CD4-positive, alpha-beta T cell treated with Interleukin-1 beta for 1 hour (primary cell): Measurements from ENCODE around the gene CGB3.
"Not testable (repeated sequence)": the region's sequence is repeated elsewhere in the genome, so short reads cannot be mapped to it uniquely, and the experiment has no call there.

Source experiments
- DNase-seq, 2 donors: peaks; one replicate each; pipeline ENCODE4 v3.0.0-alpha.2; 2020 to 2022

Gene CGB3

DNA sequence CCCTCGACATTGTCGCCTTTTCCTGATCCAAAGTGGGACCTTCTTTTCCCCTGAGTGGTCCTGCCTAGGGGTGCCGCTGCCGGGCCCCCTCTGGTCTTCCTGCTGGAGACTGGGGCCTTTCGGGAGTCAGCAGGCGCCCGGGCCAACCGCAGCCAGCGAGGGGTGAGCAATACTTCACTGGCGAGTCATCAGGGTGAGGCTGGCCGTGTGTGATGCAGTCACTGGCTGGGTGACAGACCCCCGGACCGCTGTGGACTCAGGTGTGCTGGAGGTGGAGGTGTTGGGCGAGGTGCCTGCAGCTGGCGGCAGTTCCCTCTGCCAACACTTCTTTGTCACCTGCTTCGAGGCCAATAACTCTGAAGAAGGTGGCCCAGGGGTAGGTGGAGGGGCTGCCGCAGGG lies 18.0 kb upstream of the CGB3 start:
- no peak for DNase-seq

DNA sequence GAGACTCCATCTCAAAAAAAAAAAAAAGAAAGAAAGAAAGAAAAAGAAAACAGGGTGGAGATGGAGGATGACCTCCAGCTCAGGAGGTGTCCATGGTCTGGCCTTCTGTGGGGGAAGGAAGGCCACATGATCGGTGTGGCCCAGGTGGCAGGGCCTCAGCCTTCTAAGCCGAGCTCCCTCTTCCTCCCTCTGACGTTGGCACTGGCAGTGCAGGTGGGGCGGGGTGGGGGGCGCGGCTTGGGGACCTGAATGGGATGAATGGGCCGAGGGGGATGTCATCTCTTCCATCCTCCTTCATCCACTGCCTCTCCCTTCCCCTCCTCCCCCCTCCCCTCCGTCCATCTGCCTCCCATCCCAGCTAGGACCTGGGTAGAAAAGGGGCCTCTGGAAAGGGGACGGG lies 15.6 kb upstream of the CGB3 start:
- DNase-seq: not testable (repeated sequence)

DNA sequence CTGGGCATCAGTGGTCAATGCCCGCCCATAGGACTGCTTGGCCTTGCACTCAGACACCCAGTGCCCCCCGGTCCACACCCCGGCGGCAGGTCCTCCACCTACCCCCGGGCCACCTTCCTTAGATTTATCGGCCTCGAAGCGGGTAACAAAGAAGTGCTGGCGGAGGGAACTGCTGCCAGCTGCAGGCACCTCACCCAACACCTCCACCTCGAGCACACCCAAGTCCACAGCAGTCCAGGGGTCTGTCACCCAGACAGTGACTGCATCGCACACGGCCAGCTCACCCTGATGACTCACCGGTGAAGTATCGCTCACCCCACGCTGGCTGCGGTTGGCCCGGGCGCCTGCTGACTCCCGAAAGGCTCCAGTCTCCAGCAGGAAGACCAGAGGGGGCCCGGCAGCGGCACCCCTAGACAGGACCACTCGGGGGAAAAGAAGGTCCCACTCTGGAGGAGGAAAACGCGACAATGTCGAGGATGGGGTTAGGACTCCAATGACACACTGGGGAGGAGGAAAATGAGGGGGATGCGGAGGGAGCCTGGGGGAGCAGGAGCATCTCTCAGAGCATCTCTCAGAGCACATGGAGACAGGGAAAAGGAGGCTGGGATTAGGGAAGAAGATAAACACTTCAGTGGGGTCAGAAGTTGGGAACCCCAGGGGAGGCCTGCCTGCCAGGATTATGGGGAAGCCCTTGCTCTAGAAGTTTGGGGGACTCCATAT lies 14.6 kb upstream of the CGB3 start:
- not testable (repeated sequence) for DNase-seq

DNA sequence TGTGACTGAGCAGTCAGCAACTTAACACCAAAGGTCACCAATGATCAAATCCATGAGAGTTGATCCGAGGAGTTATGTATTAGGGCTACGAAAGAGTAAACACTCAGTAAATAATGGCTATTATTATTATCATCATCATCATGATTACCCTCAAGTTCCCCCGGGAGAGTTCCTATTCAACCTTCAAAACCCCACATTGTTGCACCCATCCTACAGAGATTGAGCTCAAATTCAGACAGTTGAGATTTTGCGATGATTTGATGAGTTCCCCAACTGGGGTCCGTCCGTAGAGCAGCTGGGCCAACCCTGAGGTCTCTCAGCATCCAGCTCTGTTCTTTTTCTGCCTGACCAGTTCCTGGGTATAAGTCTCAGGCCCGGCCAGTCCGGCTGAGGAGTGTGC lies 14.0 kb upstream of the CGB3 start:
- not testable (repeated sequence) for DNase-seq

DNA sequence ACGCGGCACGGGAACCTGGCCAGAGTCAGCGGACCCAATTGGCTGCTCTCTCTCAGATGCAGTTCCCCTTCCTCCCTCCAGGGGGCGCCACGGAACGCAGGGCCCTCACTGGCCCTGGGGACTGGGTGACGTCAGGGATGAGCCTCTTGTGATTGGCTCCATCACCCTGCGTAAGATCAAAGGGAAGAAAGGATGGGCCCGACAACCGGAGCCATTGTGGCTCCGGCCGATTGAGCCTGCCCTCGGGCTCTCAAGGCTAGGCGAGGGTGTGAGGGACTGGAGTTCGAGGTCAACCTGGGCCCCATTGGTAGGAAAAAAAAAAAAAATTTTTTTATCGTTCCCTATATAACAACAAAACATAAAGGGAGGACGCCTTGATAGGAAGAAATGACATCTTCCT lies 12.7 kb upstream of the CGB3 start, which contains the start of gene CGB1:
Gene CGB1, minus strand, starts transcription at position 81 of the 400 bp plus-strand sequence. CDS start 184 bp downstream, outside the sequence.
- DNase-seq: peak in 1 of 2 donors; percentile 26

DNA sequence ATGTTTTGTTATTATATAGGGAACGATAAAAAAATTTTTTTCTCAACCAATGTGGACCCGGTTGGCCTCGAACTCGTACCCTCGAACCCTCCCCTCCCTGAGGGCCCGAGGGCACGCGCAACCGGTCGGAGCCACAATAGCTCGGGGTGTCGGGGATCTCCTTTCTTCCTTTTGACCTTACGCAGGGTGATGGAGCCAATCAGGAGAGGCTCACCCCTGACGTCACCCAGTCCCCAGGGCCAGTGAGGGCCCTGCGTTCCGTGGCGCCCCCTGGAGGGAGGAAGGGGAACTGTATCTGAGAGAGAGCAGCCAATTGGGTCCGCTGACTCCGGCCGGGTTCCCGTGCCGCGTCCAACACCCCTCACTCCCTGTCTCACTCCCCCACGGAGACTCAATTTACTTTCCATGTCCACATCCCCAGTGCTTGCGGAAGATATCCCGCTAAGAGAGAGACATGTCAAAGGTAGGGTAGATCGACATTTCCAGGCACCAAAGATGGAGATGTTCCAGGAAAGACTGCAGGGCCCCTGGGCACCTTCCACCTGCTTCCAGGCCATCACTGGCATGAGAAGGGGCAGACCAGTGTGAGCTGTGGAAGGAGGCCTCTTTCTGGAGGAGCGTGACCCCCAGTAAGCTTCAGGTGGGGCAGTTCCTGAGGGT lies 7.6 kb upstream of the CGB3 start, which contains the start of gene CGB2:
Gene CGB2, plus strand, starts transcription at position 249 of the 660 bp plus-strand sequence. Its CDS starts 206 bp downstream, at position 455.
- peak; percentile 54 to 64 for DNase-seq

DNA sequence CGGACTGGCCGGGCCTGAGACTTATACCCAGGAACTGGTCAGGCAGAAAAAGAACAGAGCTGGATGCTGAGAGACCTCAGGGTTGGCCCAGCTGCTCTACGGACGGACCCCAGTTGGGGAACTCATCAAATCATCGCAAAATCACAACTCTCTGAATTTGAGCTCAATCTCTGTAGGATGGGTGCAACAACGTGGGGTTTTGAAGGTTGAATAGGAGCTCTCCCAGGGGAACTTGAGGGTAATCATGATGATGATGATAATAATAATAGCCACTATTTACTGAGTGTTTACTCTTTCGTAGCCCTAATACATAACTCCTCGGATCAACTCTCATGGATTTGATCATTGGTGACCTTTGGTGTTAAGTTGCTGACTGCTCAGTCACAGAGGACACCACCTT lies 6.2 kb upstream of the CGB3 start:
- not testable (repeated sequence) for DNase-seq

DNA sequence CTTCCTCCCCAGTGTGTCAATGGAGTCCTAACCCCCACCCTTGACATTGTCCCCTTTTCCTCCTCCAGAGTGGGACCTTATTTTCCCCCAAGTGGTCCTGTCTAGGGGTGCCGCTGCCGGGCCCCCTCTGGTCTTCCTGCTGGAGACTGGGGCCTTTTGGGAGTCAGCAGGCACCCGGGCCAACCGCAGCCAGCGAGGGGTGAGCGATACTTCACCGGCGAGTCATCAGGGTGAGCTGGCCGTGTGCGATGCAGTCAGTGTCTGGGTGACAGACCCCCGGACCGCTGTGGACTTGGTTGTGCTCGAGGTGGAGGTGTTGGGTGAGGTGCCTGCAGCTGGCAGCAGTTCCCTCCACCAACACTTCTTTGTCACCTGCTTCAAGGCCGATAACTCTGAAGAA lies 5.6 kb upstream of the CGB3 start:
- DNase-seq: not testable (repeated sequence)

DNA sequence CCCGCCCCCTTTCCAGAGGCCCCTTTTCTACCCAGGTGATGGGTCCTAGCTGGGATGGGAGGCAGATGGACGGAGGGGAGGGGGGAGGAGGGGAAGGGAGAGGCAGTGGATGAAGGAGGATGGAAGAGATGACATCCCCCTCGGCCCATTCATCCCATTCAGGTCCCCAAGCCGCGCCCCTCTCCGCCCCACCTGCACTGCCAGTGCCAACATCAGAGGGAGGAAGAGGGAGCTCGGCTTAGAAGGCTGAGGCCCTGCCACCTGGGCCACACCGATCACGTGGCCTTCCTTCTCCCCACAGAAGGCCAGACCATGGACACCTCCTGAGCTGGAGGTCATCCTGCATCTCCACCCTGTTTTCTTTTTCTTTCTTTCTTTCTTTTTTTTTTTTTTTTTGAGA lies 4.6 kb upstream of the CGB3 start:
- DNase-seq: not testable (repeated sequence)

DNA sequence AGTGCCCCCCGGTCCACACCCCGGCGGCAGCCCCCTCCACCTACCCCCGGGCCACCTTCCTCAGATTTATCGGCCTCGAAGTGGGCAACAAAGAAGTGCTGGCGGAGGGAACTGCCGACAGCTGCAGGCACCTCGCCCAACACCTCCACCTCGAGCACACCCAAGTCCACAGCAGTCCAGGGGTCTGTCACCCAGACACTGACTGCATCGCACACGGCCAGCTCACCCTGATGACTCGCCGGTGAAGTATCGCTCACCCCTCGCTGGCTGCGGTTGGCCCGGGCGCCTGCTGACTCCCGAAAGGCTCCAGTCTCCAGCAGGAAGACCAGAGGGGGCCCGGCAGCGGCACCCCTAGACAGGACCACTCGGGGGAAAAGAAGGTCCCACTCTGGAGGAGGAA lies 1.5 kb upstream of the CGB3 start:
- DNase-seq: not testable (repeated sequence)

DNA sequence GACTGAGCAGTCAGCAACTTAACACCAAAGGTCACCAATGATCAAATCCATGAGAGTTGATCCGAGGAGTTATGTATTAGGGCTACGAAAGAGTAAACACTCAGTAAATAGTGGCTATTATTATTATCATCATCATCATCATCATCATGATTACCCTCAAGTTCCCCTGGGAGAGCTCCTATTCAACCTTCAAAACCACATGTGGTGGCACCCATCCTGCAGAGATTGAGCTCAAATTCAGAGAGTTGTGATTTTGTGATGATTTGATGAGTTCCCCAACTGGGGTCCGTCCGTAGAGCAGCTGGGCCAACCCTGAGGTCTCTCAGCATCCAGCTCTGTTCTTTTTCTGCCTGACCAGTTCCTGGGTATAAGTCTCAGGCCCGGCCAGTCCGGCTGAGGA lies 955 bp upstream of the CGB3 start:
- DNase-seq: not testable (repeated sequence)

DNA sequence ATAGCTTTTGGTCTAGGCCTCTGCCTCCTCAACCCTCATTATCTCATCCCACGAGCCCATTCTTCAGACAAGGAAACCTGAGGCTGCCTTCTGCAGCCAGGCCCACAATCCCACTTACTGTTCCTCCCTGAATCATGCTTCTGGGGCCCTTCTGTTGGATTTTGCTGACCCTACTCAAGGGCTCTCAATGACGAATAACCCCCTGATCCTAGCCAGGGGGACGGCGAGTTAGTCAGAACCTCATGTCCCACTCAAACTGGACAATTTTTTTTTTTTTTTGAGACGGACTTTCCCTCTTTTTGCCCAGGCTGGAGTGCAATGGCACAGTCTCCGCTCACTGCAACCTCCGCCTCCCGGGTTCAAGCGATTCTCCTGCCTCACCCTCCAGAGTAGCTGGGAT lies 2.0 kb downstream of the CGB3 start:
- DNase-seq: no peak

DNA sequence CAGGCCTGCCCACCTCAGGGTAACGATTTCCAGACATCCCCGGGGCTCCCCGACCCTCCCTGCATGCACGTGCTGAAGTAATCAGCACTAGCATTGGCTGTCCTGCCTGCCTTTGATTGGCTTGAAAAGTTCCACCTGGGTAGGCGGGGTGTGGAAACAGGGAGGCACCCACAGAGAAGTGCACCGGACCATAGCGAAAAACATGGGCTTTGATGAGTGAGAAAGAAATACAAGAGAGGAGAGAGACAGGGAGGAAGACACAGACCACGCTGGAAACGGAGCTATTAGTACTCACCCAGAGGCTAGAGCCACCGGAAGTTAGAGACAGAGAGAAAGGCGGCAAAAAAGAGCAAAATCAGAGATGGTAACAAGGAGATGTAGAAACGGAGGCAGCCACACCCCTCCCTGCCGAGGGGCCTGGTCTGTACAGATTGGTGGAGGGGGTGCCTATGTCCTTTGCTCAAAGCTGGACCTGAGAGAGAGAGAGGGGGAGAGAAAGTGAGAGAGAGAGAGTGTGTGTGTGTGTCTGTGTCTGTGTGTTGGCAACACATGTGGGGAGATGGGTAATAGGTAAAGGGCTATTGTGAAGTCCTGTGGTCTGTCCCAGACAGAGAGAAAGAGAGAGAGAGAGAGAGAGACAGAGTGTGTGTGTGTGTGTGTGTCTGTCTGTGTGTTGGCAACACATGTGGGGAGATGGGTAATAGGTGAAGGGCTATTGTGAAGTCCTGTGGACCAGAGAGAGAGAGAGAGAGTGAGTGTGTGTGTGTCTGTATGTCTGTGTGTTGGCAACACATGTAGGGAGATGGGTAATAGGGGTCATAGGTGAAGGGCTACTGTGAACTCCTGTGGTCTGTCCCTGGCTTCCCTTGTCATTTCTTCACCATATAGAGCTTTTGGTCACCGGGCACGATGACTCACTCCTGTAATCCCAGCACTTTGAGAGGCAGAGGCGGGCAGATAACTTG lies 2.9 kb downstream of the CGB3 start:
- no peak for DNase-seq

DNA sequence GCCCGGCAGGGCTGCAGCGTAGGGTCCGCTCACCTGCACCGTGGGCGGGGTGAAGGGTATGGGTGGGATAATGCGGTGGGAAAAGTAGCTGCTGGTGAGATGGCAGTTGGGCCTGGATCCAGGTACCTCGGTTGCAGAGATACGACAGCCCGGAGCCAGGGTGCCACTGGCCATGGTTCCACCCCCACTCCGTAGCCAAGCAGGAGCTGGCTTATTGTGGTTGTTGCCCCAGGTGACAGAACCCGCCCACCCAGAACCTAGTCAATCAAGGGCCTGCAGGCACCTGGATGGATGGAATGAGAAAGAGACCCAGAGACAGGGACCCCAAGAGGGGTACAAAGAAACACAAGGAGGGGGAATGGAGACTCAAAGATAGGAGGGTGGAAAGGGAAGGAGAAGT lies 3.8 kb downstream of the CGB3 start:
- DNase-seq: no peak

DNA sequence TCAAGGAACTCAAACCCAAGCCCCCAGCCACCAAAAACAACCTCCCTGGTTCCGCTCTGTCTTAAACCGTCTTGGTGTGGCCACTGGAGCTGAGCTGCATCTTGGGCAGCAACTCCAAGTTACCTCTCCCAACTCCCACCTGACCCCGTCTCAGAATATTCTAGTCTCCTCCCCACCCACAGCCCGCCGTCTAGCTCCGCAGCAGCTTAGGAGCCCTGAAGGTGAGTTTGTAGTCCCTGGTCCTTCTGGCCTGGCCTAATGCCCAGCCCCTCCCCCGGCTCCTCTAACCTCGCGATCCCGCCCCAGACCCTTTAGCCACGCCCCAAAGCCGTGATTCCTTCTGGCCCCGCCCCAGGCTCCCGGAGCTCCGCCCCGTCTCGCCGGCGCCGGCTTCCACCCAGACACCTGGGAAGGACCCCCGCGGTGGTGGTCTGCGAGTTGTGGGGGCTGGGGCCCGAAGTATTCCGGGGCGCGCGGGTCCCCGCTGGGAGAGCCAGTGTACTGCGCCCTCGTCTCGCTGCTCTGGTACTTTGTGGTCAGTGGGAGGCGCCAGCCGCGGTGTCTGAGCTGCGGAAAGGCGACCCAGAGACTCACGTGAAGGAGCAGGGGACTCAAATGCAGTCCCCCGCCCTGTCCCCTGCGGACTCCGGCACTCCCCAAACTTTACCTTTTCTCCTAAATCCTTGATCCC lies 4.7 kb downstream of the CGB3 start:
- peak; percentile 70 for DNase-seq

DNA sequence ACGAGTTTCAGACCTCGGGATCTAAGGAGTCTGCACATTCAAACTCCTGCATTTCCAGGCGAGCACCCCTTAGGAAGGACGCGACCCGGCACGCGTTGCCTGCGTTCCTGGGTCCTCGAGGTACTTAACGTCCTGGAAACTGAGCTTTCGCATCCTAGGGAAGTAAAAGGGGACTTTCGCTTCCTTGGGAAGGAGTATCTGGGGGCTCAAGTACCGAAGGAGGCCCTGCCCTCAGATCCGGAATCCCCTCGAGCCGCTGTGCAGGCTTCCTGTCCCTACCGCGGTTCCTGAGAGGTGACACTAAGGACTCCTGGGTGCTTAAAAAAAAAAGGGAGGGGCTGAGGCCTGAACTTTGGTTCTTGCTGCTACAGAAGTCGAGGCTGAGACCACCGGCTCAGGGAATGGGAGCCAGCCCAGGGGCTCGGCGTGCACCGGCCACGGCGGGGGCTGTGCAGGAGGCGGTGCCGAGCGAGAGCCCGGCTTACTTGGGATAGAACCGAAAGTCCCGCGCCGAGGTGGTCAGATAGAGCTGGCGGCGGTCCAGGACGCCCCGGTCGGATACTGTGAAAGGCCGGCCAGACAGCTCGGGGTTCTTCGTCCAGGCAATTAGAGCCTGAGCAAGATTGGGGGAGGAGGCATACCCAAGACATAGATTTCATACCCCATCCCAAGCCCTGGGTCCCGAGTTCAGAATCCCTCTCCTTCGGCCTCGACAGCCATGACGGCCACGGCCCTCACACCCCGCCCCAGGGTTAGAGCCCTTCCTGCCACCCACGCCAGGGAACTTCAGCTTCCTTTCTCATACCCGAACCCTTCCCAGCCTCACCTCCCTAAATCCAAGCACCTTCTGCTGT lies 5.5 kb downstream of the CGB3 start:
- peak in 1 of 2 donors; percentile 21 for DNase-seq

DNA sequence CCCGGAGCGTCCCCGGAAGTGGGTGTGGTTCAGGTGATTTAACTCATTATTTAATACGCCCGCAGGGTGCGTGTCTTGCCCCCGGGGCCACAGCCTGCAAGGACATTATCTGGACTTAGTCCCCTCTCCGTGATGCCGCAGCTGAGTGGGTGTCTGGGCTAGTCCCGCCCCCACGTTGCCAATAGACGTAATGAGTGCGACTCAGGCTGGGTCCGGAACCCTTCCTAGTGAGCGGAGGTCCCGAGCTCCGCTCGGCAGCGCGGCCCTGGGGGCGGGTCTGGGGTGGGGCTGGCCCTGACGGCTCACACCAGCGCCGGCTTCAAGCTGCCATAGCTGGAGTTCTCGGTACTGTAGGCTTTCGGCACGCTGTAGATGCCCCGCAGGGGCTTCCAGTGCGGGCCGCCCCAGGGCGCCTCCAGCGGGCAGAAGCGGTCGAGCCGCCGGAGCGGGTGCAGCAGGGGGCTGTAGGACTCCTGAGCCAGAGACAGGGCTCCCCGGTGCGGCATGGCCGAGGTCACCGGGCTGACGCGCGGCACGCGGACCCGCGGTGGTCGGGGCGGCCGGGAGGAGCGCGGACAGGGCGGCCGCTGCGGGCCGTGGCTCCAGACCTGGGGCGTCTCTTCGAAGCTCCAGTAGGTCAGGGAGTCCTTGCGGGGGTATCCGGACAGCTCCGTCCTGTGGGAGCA lies 6.3 kb downstream of the CGB3 start:
- DNase-seq: peak; percentile 70 to 74

DNA sequence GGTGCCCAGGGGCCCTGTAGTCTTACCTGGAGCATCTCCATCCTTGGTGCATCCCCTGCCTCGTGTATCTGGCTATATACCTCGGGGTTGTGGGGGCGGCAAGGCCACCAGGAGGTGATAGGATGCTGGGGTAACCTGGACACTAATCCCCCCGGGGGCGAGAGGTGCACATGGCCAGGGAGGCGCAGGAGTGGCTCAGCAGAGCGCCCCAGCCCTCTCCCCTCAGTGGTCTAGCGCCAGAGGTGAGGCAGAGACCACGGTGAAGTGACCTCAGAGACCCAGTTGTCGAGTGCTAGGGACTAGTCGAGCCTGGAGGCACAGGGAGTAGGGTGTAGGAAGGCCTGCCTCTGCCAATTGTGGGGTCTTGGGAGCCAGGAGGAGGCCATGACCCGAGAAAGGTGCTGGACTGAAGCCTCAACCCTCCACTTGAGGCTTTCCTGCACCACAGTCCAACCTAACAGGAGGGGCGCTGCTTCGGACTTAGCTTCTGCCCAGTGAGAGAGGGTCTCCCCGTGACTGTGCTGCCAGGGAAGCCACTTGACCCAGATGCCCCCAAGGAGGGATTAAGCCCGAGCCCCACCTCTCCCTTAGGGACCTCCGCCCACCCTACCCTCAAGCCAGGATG lies 7.0 kb downstream of the CGB3 start, which contains the start of gene LHB:
Gene LHB, minus strand, starts transcription at position 51 of the 625 bp plus-strand sequence. Its CDS starts 10 bp downstream, at position 41.
- no peak for DNase-seq

DNA sequence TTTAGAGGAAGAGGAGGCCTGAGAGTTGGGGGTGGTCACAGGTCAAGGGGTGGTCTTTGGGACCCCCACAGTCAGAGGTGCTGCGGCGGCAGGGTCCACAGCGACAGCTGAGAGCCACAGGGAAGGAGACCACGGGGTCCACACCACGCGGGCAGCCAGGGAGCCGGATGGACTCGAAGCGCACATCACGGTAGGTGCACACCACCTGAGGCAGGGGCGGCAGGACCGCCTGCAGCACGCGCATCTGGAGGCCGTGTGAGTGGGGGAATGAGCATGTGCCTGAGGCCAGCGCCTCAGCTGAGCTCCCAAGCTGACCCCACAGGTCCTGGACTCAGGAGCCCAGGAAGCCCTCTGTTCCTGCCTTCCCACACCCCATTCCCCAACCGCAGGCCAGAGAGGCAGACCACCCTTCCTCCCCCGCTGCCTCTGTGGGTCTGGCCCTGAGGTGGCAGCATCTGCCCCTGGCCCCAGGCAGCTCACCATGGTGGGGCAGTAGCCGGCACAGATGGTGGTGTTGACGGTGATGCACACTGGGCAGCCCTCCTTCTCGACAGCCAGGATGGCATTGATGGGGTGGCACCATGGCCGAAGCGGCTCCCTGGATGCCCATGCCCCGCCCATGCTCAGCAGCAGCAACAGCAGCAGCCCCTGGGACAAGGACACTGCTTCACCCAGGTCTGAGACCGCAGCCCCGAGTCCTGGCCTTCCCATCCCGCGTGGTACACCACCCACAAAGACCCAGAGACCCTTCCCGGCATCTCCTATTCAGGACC lies 7.9 kb downstream of the CGB3 start:
- DNase-seq: no peak
